H9 (cell line): Measurements from ENCODE around the gene STAT1. TPM values are rescaled to one million over a fixed set of nuclear protein-coding genes. Genes with fewer than 3 reads are reported as not detected.

ENCODE experiments used
- DNase-seq: peaks from one replicate; pipeline ENCODE4 v3.0.0-alpha.2; 2017
- H2AFZ ChIP-seq: one replicate; pipeline ENCODE4 v1.6.1; 2013; ENCODE audit warnings: mild to moderate bottlenecking, low read length, control low read depth, moderate library complexity
- H2AK5ac ChIP-seq: 2 replicates; pipeline ENCODE4 v1.6.1; 2013; ENCODE audit warnings: low read length, control low read depth, mixed read lengths; ENCODE audit not compliant: insufficient read length
- H2BK120ac ChIP-seq: one replicate; pipeline ENCODE4 v1.6.1; 2013; ENCODE audit warnings: low read depth, mild to moderate bottlenecking, low read length, control low read depth, inconsistent platforms; ENCODE audit not compliant: poor library complexity, severe bottlenecking
- H2BK12ac ChIP-seq: 2 replicates; pipeline ENCODE4 v1.6.1; 2013; ENCODE audit warnings: low read length, control low read depth, mixed read lengths, low read depth; ENCODE audit not compliant: insufficient read length
- H2BK15ac ChIP-seq: 2 replicates; pipeline ENCODE4 v1.6.1; 2013; ENCODE audit warnings: low read depth, low read length, control low read depth
- H2BK20ac ChIP-seq: one replicate; pipeline ENCODE4 v1.6.1; 2013; ENCODE audit warnings: low read depth, mild to moderate bottlenecking, low read length, control low read depth, inconsistent platforms; ENCODE audit not compliant: poor library complexity, severe bottlenecking
- H2BK5ac ChIP-seq: 2 replicates; pipeline ENCODE4 v1.6.1; 2013; ENCODE audit warnings: low read length, control low read depth, mixed read lengths; ENCODE audit not compliant: insufficient read length
- H3K14ac ChIP-seq: 2 replicates; pipeline ENCODE4 v1.6.1; 2013; ENCODE audit warnings: low read length, control low read depth; ENCODE audit not compliant: insufficient read depth
- H3K18ac ChIP-seq: 2 replicates; pipeline ENCODE4 v1.6.1; 2013; ENCODE audit warnings: low read depth, mild to moderate bottlenecking, mixed read lengths, low read length, control low read depth; ENCODE audit not compliant: insufficient read length
- H3K23ac ChIP-seq: 2 replicates; pipeline ENCODE4 v1.6.1; 2013; ENCODE audit warnings: low read length, control low read depth, mixed read lengths, low read depth; ENCODE audit not compliant: insufficient read length
- H3K23me2 ChIP-seq: 2 replicates; pipeline ENCODE4 v1.6.1; 2013; ENCODE audit warnings: low read depth, mild to moderate bottlenecking, mixed read lengths, low read length, control low read depth; ENCODE audit not compliant: insufficient read length, poor library complexity, severe bottlenecking
- H3K27ac ChIP-seq: 2 replicates; pipeline ENCODE4 v1.5.1; 2013; ENCODE audit warnings: low read length, control low read depth, mixed read lengths, low read depth; ENCODE audit not compliant: insufficient read length
- H3K27me3 ChIP-seq: 2 replicates; pipeline ENCODE4 v1.6.1; 2013; ENCODE audit warnings: low read length, control low read depth, inconsistent platforms; ENCODE audit not compliant: insufficient read depth
- H3K4ac ChIP-seq: 2 replicates; pipeline ENCODE4 v1.6.1; 2013; ENCODE audit warnings: low read depth, mild to moderate bottlenecking, control low read depth, inconsistent platforms, low read length, moderate library complexity
- H3K4me1 ChIP-seq: 2 replicates; pipeline ENCODE4 v1.6.1; 2013; ENCODE audit warnings: low read length, control low read depth, inconsistent platforms; ENCODE audit not compliant: insufficient read depth
- H3K4me2 ChIP-seq: 2 replicates; pipeline ENCODE4 v1.6.1; 2013; ENCODE audit warnings: low read length, control low read depth, mixed read lengths; ENCODE audit not compliant: insufficient read length, insufficient read depth
- H3K56ac ChIP-seq: 2 replicates; pipeline ENCODE4 v1.6.1; 2013; ENCODE audit warnings: low read depth, mild to moderate bottlenecking, mixed read lengths, low read length, control low read depth; ENCODE audit not compliant: insufficient read length
- H3K79me1 ChIP-seq: 2 replicates; pipeline ENCODE4 v1.6.1; 2013; ENCODE audit warnings: low read depth, mild to moderate bottlenecking, moderate library complexity, low read length, control low read depth, inconsistent platforms; ENCODE audit not compliant: insufficient read depth, poor library complexity, severe bottlenecking
- H3K79me2 ChIP-seq: 2 replicates; pipeline ENCODE4 v1.6.1; 2013; ENCODE audit warnings: low read length, control low read depth, inconsistent platforms; ENCODE audit not compliant: insufficient read depth
- H3K9ac ChIP-seq: 2 replicates; pipeline ENCODE4 v1.6.1; 2013; ENCODE audit warnings: low read length, control low read depth, mixed read lengths; ENCODE audit not compliant: insufficient read length; ENCODE audit errors: extremely low read depth
- H3K9me3 ChIP-seq: one replicate; pipeline ENCODE4 v1.6.1; 2013; ENCODE audit warnings: low read depth, low read length, inconsistent platforms; ENCODE audit not compliant: control insufficient read depth
- H3T11ph ChIP-seq: one replicate; pipeline ENCODE4 v1.6.1; 2013; ENCODE audit warnings: mild to moderate bottlenecking, low read length, control low read depth, inconsistent platforms
- H4K20me1 ChIP-seq: one replicate; pipeline ENCODE4 v1.6.1; 2013; ENCODE audit not compliant: control insufficient read depth, insufficient read length, insufficient read depth
- H4K5ac ChIP-seq: 2 replicates; pipeline ENCODE4 v1.6.1; 2013; ENCODE audit warnings: low read depth, mild to moderate bottlenecking, mixed read lengths, low read length, control low read depth; ENCODE audit not compliant: insufficient read length
- H4K8ac ChIP-seq: replicated peaks from 2 replicates; pipeline ENCODE4 v1.6.1; 2013; ENCODE audit warnings: low read length, control low read depth, mixed read lengths, low read depth; ENCODE audit not compliant: insufficient read length
- H4K91ac ChIP-seq: 2 replicates; pipeline ENCODE4 v1.6.1; 2013; ENCODE audit warnings: low read depth, mild to moderate bottlenecking, moderate library complexity, mixed read lengths, low read length, control low read depth; ENCODE audit not compliant: insufficient read length
- H3K27ac Mint-ChIP-seq, 3 experiments: 2 replicates in 2 of 3; 3 replicates in 1 of 3; pipeline ENCODE4 v1.8.0; 2020 to 2021; ENCODE audit warnings: mixed read lengths in 3 of 3, mild to moderate bottlenecking in 1 of 3, moderate library complexity in 1 of 3
- H3K27me3 Mint-ChIP-seq: 2 replicates; pipeline ENCODE4 v1.8.0; 2021; ENCODE audit warnings: low read depth, mild to moderate bottlenecking, moderate library complexity, mixed read lengths
- H3K36me3 Mint-ChIP-seq, 3 experiments: 2 replicates in 2 of 3; 3 replicates in 1 of 3; pipeline ENCODE4 v1.8.0; 2020 to 2021; ENCODE audit warnings: low read depth in 3 of 3, mixed read lengths in 3 of 3; ENCODE audit not compliant: insufficient read depth in 1 of 3
- H3K4me1 Mint-ChIP-seq, 2 experiments: 2 replicates each; pipeline ENCODE4 v1.8.0; 2020; ENCODE audit warnings: mixed read lengths in 2 of 2
- H3K4me3 Mint-ChIP-seq, 2 experiments: 2 replicates in 1 of 2; 3 replicates in 1 of 2; pipeline ENCODE4 v1.8.0; 2020 to 2021; ENCODE audit warnings: mild to moderate bottlenecking in 2 of 2, mixed read lengths in 2 of 2, moderate library complexity in 1 of 2
- H3K9me3 Mint-ChIP-seq, 2 experiments: 2 replicates in 1 of 2; 3 replicates in 1 of 2; pipeline ENCODE4 v1.8.0; 2020; ENCODE audit warnings: mild to moderate bottlenecking in 2 of 2, mixed read lengths in 2 of 2, moderate library complexity in 1 of 2
- WGBS: extraction: QIAGEN DNeasy Blood & Tissue Kit; methylation state at CpG from one replicate; pipeline ENCODE4 v1.1.7; 2013; ENCODE audit warnings: missing lambda C conversion rate, low lambda C conversion rate, mixed read lengths; ENCODE audit not compliant: insufficient read length; ENCODE audit errors: extremely low coverage; 5-methylcytosine and 5-hydroxymethylcytosine counted together
- total RNA-seq: library from RNA; stranded (reverse); gene quantifications from 2 replicates; pipeline ENCODE4 v1.2.1, GENCODE V29; 2021
- TF ChIP-seq, protein P1 (sequence below): fragments of 200-600 bp; sonication (generic); conservative IDR thresholded peaks from 3 replicates; pipeline ENCODE4 v1.8.0; 2021; ENCODE audit warnings: antibody characterized with exemption, mild to moderate bottlenecking

Gene STAT1
- total RNA-seq, 1 experiment from 2014 or later: 48.1 TPM

DNA sequence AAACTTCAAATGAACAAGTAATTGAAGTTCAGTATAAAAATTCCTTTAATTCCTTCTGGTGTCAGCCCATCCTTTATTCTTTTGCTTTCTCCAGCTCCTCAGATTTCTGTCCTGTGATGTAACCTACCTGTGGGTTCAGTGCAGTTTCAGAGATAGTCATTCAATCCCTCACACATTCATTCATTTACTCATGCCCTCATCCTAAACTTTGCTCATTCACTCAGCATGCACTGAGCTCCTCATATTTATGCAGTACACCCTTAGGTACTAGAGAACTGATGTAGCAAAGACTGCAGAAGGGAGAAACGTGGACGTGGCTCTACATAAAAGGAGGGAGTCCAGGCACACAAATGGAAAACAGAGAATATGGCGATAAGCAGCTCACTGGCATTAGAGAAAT is 45.3 kb upstream of the STAT1 start:
- Histone ChIP-seq H4K20me1 (no peaks in the 10 kb centered on the region), H2AK5ac (no peak overlapping the region), H2AFZ (no peak overlapping the region), H4K5ac (no peak overlapping the region), H2BK12ac (no peak overlapping the region), H3K4me1 (no peaks in the 10 kb centered on the region), H3K14ac (no peak overlapping the region), H2BK5ac (no peak overlapping the region), H3K79me2 (no peaks in the 10 kb centered on the region), H2BK120ac (no peak overlapping the region), H3K4ac (no peak overlapping the region), H3T11ph (no peak overlapping the region), H3K9ac (no peak overlapping the region), H3K18ac (no peak overlapping the region), H3K79me1 (no peaks in the 10 kb centered on the region), H3K23ac (no peak overlapping the region), H4K8ac (no peak overlapping the region), H2BK15ac (no peak overlapping the region), H3K4me2 (no peak overlapping the region), H4K91ac (no peak overlapping the region), H3K56ac (no peak overlapping the region), H3K23me2 (no peaks in the 10 kb centered on the region), H3K9me3 (no peaks in the 10 kb centered on the region), H2BK20ac (no peak overlapping the region), H3K27me3 (no peaks in the 10 kb centered on the region), H3K27ac (no peak overlapping the region)
- WGBS: no CpG with 5 or more reads among the region's 3 CpGs
- H3K4me3 Mint-ChIP-seq: no peak overlapping the region
- H3K27me3 Mint-ChIP-seq: no peaks in the 10 kb centered on the region
- H3K27ac Mint-ChIP-seq: no peak overlapping the region
- no peaks in the 10 kb centered on the region for H3K4me1 Mint-ChIP-seq
- DNase-seq: no peak
- H3K36me3 Mint-ChIP-seq: no peaks in the 10 kb centered on the region
- H3K9me3 Mint-ChIP-seq: no peaks in the 10 kb centered on the region
- TF ChIP-seq, protein P1, sequence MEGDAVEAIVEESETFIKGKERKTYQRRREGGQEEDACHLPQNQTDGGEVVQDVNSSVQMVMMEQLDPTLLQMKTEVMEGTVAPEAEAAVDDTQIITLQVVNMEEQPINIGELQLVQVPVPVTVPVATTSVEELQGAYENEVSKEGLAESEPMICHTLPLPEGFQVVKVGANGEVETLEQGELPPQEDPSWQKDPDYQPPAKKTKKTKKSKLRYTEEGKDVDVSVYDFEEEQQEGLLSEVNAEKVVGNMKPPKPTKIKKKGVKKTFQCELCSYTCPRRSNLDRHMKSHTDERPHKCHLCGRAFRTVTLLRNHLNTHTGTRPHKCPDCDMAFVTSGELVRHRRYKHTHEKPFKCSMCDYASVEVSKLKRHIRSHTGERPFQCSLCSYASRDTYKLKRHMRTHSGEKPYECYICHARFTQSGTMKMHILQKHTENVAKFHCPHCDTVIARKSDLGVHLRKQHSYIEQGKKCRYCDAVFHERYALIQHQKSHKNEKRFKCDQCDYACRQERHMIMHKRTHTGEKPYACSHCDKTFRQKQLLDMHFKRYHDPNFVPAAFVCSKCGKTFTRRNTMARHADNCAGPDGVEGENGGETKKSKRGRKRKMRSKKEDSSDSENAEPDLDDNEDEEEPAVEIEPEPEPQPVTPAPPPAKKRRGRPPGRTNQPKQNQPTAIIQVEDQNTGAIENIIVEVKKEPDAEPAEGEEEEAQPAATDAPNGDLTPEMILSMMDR: no peak
